Measurements from ENCODE around the gene SLC24A3.

The SLC24A3 gene

GRCh38 chr20:19577692-19578091, 365.2 kb downstream of the SLC24A3 start:
- no peak overlapping the region for H3K4me3 ChIP-seq (ENCODE audit: low read depth, low read length)
- TF ChIP-seq CTCF (IDR thresholded peaks at IDR 0.05; ENCODE audit: borderline replicate concordance, insufficient read depth, low read depth, low read length) = no peak

GRCh38 chr20:19582782-19583181, 370.3 kb downstream of the SLC24A3 start:
- no peak for TF ChIP-seq CTCF (IDR thresholded peaks at IDR 0.05; ENCODE audit: borderline replicate concordance, insufficient read depth, low read depth, low read length)

GRCh38 chr20:19583532-19584175, 371.2 kb downstream of the SLC24A3 start:
- no peak overlapping the region for H3K4me3 ChIP-seq (ENCODE audit: low read depth, low read length)
- TF ChIP-seq CTCF (IDR thresholded peaks at IDR 0.05; ENCODE audit: borderline replicate concordance, insufficient read depth, low read depth, low read length) = peak; percentile 86

More at GRCh38 chr20:19582782-19583181, 370.3 kb downstream of the SLC24A3 start:
- no peak overlapping the region for H3K4me3 ChIP-seq (ENCODE audit: low read depth, low read length)

GRCh38 chr20:19588241-19588640, 375.8 kb downstream of the SLC24A3 start:
- H3K4me3 ChIP-seq (ENCODE audit: low read depth, low read length) = no peak overlapping the region
- no peak for TF ChIP-seq CTCF (IDR thresholded peaks at IDR 0.05; ENCODE audit: borderline replicate concordance, insufficient read depth, low read depth, low read length)

GRCh38 chr20:19588732-19589131, 376.3 kb downstream of the SLC24A3 start:
- TF ChIP-seq CTCF (IDR thresholded peaks at IDR 0.05; ENCODE audit: borderline replicate concordance, insufficient read depth, low read depth, low read length) = no peak
- no peak overlapping the region for H3K4me3 ChIP-seq (ENCODE audit: low read depth, low read length)

GRCh38 chr20:19589787-19590362, 377.4 kb downstream of the SLC24A3 start:
- TF ChIP-seq CTCF (IDR thresholded peaks at IDR 0.05; ENCODE audit: borderline replicate concordance, insufficient read depth, low read depth, low read length) = no peak
- H3K4me3 ChIP-seq (ENCODE audit: low read depth, low read length) = no peak overlapping the region

- no peak overlapping the region for H3K4me3 ChIP-seq (ENCODE audit: low read depth, low read length)
- no peak for TF ChIP-seq CTCF (IDR thresholded peaks at IDR 0.05; ENCODE audit: borderline replicate concordance, insufficient read depth, low read depth, low read length)
Observed at GRCh38 chr20:19590382-19590781, 377.9 kb downstream of the SLC24A3 start.
